GM12892 (cell line): Measurements from ENCODE around the gene C5AR2.

ENCODE experiments used
- DNase-seq: peaks from one replicate; pipeline ENCODE4 v3.0.0; 2011; ENCODE audit not compliant: insufficient read length
- FAIRE-seq: peaks from 2 replicates; lab custom pipeline; 2011; peaks lifted over from hg19 to GRCh38; lab: Jason Lieb, UNC
- POLR2A ChIP-seq: IDR thresholded peaks from 2 replicates; pipeline ENCODE4 v1.6.1; 2011; ENCODE audit warnings: low read depth, low read length, control low read depth
- POLR2AphosphoS5 ChIP-seq: IDR thresholded peaks from 2 replicates; pipeline ENCODE4 v1.6.1; 2011; ENCODE audit warnings: low read depth, low read length, control low read depth
- TAF1 ChIP-seq: IDR thresholded peaks from 2 replicates; pipeline ENCODE4 v1.6.1; 2011; ENCODE audit warnings: low read depth, mild to moderate bottlenecking, control low read depth, low read length, borderline replicate concordance

C5AR2 gene

GRCh38 chr19:47310819-47311218, 21.2 kb upstream of the C5AR2 start:
- TF ChIP-seq POLR2AphosphoS5 (no peak), TAF1 (no peak), POLR2A (no peak)
- no peak for DNase-seq

GRCh38 chr19:47312366-47313006, 19.5 kb upstream of the C5AR2 start:
- FAIRE-seq (no peak), DNase-seq (no peak)
- TF ChIP-seq TAF1, result no peak
- no peak for TF ChIP-seq POLR2AphosphoS5
- no peak for TF ChIP-seq POLR2A

More at GRCh38 chr19:47310819-47311218, 21.2 kb upstream of the C5AR2 start:
- no peak for FAIRE-seq

- FAIRE-seq (no peak), DNase-seq (no peak)
- TF ChIP-seq POLR2A (no peak), TAF1 (no peak), POLR2AphosphoS5 (no peak)
These were observed 18.1 kb upstream of the C5AR2 start for GRCh38 chr19:47313754-47314295.

GRCh38 chr19:47315125-47315821, 16.7 kb upstream of the C5AR2 start:
- FAIRE-seq (no peak), DNase-seq (no peak)
- no peak for TF ChIP-seq TAF1
- no peak for TF ChIP-seq POLR2AphosphoS5
- no peak for TF ChIP-seq POLR2A

GRCh38 chr19:47316513-47316912, 15.5 kb upstream of the C5AR2 start:
- TF ChIP-seq POLR2AphosphoS5, result no peak
- TF ChIP-seq POLR2A, result no peak
- TF ChIP-seq TAF1, result no peak
- no peak for FAIRE-seq
- DNase-seq, result no peak

GRCh38 chr19:47319923-47320871, 11.8 kb upstream of the C5AR2 start:
- no peak for TF ChIP-seq POLR2A
- no peak for TF ChIP-seq TAF1
- TF ChIP-seq POLR2AphosphoS5, result no peak
- FAIRE-seq, result no peak
- no peak for DNase-seq

- DNase-seq (no peak), FAIRE-seq (no peak)
- TF ChIP-seq POLR2A (no peak), TAF1 (no peak), POLR2AphosphoS5 (no peak)
These were observed 10.3 kb upstream of the C5AR2 start for GRCh38 chr19:47321630-47322029.

GRCh38 chr19:47322058-47322457, 9.9 kb upstream of the C5AR2 start:
- no peak for FAIRE-seq
- TF ChIP-seq TAF1 (no peak), POLR2AphosphoS5 (no peak), POLR2A (no peak)

GRCh38 chr19:47323409-47323808, 8.6 kb upstream of the C5AR2 start:
- no peak for FAIRE-seq
- no peak for TF ChIP-seq TAF1
- no peak for TF ChIP-seq POLR2AphosphoS5
- TF ChIP-seq POLR2A, result no peak
- no peak for DNase-seq

More at GRCh38 chr19:47322058-47322457, 9.9 kb upstream of the C5AR2 start:
- no peak for DNase-seq

- FAIRE-seq (no peak), DNase-seq (no peak)
- TF ChIP-seq TAF1 (no peak), POLR2A (no peak), POLR2AphosphoS5 (no peak)
These were observed 8.1 kb upstream of the C5AR2 start for GRCh38 chr19:47323872-47324271.

GRCh38 chr19:47324502-47324901, 7.5 kb upstream of the C5AR2 start:
- FAIRE-seq (no peak), DNase-seq (no peak)
- TF ChIP-seq POLR2AphosphoS5 (no peak), POLR2A (no peak), TAF1 (no peak)

GRCh38 chr19:47330466-47330869, 1.5 kb upstream of the C5AR2 start:
- no peak for FAIRE-seq
- TF ChIP-seq POLR2A (no peak), TAF1 (no peak), POLR2AphosphoS5 (no peak)

More at GRCh38 chr19:47330466-47330869, 1.5 kb upstream of the C5AR2 start:
- DNase-seq, result no peak
